ENCODE results near the gene ITLN1.

Gene ITLN1

GRCh38 chr1:160864173-160864572 lies 20.8 kb downstream of the ITLN1 start:
- Histone ChIP-seq H3K36me3 (ENCODE audit: insufficient read depth, low read length) (no peaks in the 10 kb centered on the region), H3K4me2 (ENCODE audit: low read length) (no peak overlapping the region), H3K27me3 (ENCODE audit: control insufficient read depth, insufficient read depth, low read length) (no peaks in the 10 kb centered on the region), H3K9me3 (replicated peaks; ENCODE audit: low read length) (no peaks in the 10 kb centered on the region), H3K4me3 (ENCODE audit: low read length) (no peak overlapping the region), H3K4me1 (ENCODE audit: control insufficient read depth, insufficient read depth, low read length) (no peaks in the 10 kb centered on the region), H3K9ac (ENCODE audit: low read depth, low read length) (no peak overlapping the region)

DNA sequence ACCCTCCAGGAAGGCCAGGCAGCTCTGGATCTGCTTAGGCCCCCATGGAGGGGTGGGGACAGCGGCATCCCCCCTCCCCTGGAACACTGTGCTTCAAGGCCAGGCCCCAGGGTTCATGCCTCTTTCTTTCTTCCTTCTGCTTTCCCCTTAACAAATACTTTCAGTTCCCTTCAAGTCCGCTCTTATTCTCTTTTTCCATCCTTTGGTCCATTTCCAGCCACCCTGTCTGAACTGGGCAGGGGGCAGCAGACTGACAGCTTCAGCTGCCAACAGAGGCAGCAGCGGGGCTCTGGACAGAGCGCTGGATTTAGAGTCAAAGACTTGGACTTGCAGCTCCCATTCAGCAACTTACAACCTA lies 21.2 kb downstream of the ITLN1 start:
- H3K4me1 ChIP-seq (ENCODE audit: control insufficient read depth, insufficient read depth, low read length) = no peaks in the 10 kb centered on the region
- no peak overlapping the region for H3K9ac ChIP-seq (ENCODE audit: low read depth, low read length)
- no peak overlapping the region for H3K4me3 ChIP-seq (ENCODE audit: low read length)

DNA sequence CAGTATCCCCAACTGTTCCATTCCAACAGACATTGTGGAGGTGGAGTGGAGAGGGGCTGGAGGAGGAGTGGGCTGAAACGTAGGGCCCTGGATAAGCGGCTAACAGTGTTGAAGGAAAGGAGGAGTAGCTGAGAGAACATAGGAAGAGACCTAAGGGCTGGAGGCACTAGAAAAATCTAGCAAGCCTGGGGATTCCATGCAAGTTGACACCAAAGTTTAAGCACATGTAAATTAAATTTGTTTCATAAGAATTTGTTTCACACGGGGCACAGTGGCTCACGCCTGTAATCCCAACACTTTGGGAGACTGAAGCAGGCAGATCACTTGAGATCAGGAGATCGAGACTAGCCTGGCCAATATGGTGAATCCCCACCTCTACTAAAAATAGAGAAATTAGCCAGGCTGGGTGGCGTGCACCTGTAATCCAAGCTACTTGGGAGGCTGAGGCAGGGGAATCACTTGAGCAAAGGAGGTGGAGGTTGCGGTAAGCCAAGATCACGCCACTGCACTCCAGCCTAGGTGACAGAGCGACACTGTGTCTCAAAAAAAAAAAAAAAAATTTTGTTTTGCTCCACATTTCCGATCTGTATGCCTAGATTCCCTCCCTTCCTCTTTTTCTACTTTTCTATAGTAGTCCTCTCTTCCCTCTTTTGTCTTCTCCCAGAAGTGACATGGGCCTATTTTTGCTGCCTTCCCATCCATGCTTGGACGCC lies 21.8 kb downstream of the ITLN1 start:
- Histone ChIP-seq H3K9ac (ENCODE audit: low read depth, low read length) (no peak overlapping the region), H3K4me2 (ENCODE audit: low read length) (no peak overlapping the region), H3K27me3 (ENCODE audit: control insufficient read depth, insufficient read depth, low read length) (no peaks in the 10 kb centered on the region), H3K4me3 (ENCODE audit: low read length) (no peak overlapping the region), H3K4me1 (ENCODE audit: control insufficient read depth, insufficient read depth, low read length) (no peaks in the 10 kb centered on the region), H3K36me3 (ENCODE audit: insufficient read depth, low read length) (no peaks in the 10 kb centered on the region), H3K9me3 (replicated peaks; ENCODE audit: low read length) (no peaks in the 10 kb centered on the region)

More for the DNA sequence above, 21.2 kb downstream of the ITLN1 start:
- no peaks in the 10 kb centered on the region for H3K9me3 ChIP-seq (replicated peaks; ENCODE audit: low read length)
- no peaks in the 10 kb centered on the region for H3K36me3 ChIP-seq (ENCODE audit: insufficient read depth, low read length)
- H3K27me3 ChIP-seq (ENCODE audit: control insufficient read depth, insufficient read depth, low read length) = no peaks in the 10 kb centered on the region
- no peak overlapping the region for H3K4me2 ChIP-seq (ENCODE audit: low read length)

- no peak within 1 kb of the TSS for H3K9ac ChIP-seq (ENCODE audit: low read depth, low read length)
- no peaks in the 10 kb centered on the region for H3K4me1 ChIP-seq (ENCODE audit: control insufficient read depth, insufficient read depth, low read length)
- H3K27me3 ChIP-seq (ENCODE audit: control insufficient read depth, insufficient read depth, low read length) = no peaks in the 10 kb centered on the region
- no peak within 1 kb of the TSS for H3K4me3 ChIP-seq (ENCODE audit: low read length)
- H3K9me3 ChIP-seq (replicated peaks; ENCODE audit: low read length) = no peaks in the 10 kb centered on the region
- no peak within 1 kb of the TSS for H3K4me2 ChIP-seq (ENCODE audit: low read length)
- H3K36me3 ChIP-seq (ENCODE audit: insufficient read depth, low read length) = no peaks in the 10 kb centered on the region
Observed at GRCh38 chr1:160862203-160863060, 22.5 kb downstream of the ITLN1 start, which contains the start of gene CD244. Gene CD244 (minus strand): TSS chr1:160862887. CDS start chr1:160862677, 210 bp downstream.

DNA sequence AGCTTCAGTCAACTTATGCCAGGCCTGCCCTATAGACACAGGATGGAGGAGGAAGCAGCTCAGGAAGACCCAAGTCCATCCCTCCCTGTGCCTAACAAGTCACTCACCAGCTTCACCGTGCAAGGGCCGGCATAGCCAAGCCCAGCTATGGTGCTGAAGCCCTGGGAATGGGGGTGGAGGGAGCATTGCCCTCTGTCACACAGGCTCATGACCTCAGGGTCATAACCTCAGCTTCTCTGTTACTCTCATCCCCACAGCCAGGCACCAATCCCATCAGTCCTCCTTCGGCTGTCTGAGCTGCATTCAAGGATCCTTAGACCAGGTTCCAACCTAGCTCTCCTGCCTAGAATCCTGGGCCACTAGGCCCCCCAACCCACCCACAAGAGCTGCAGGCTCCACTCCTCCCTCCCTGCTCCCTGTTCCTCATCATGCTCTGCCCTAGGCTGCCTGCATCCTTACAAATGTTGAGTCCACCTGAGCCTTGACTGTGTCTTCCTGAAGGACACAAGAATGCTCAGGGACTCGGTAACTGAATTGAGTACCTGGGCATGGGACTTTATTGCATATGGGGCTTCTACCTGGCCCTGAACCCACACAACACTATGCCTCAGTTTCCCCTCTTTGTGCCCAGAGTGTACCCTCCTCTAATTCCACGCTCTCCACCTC lies 24.0 kb downstream of the ITLN1 start:
- Histone ChIP-seq H3K4me3 (ENCODE audit: low read length) (no peak overlapping the region), H3K4me1 (ENCODE audit: control insufficient read depth, insufficient read depth, low read length) (no peaks in the 10 kb centered on the region), H3K36me3 (ENCODE audit: insufficient read depth, low read length) (no peaks in the 10 kb centered on the region), H3K27me3 (ENCODE audit: control insufficient read depth, insufficient read depth, low read length) (no peaks in the 10 kb centered on the region), H3K4me2 (ENCODE audit: low read length) (no peak overlapping the region), H3K9me3 (replicated peaks; ENCODE audit: low read length) (no peaks in the 10 kb centered on the region), H3K9ac (ENCODE audit: low read depth, low read length) (no peak overlapping the region)

DNA sequence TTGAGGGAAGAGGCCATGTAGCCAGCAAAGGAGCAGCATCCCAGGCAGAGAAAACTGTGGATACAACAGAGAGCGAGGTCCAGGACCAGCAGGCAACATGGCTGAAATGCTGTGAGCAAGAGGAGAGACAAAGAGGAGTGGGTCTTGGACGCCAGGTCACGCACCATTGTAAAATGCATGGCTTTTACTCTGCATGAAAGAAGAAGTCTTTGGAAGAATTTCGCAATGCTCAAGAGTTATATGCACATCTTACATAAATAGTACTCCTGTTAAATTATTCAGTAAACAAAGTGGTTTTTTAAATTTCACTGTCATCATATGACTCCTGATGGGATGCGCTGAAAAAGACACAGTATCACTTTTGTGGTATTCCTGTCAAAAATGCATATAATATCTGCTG lies 25.8 kb downstream of the ITLN1 start:
- H3K4me1 ChIP-seq (ENCODE audit: control insufficient read depth, insufficient read depth, low read length) = no peaks in the 10 kb centered on the region
- H3K4me3 ChIP-seq (ENCODE audit: low read length) = no peak overlapping the region
- no peaks in the 10 kb centered on the region for H3K36me3 ChIP-seq (ENCODE audit: insufficient read depth, low read length)
- no peak overlapping the region for H3K9ac ChIP-seq (ENCODE audit: low read depth, low read length)
- no peak overlapping the region for H3K4me2 ChIP-seq (ENCODE audit: low read length)
- no peaks in the 10 kb centered on the region for H3K27me3 ChIP-seq (ENCODE audit: control insufficient read depth, insufficient read depth, low read length)
- no peaks in the 10 kb centered on the region for H3K9me3 ChIP-seq (replicated peaks; ENCODE audit: low read length)

DNA sequence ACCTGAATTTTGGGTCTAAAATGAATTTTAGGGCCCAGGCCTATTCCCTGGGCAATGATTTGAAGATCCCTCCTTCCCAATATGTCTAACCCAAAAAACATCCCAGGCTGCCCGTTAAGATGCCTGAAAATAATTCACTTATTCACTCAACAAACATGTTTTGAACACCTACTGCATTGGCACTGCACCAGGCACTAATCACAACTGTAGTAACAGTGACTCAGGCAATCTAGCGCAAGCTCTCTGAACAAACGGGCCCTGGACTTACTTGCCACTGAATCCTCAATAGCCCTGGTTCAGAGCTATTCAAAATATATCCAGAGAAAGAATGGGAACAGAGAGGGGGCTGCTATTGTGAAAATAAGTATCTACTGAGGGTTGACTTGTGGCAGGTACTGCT lies 26.5 kb downstream of the ITLN1 start:
- no peak overlapping the region for H3K4me2 ChIP-seq (ENCODE audit: low read length)
- no peaks in the 10 kb centered on the region for H3K27me3 ChIP-seq (ENCODE audit: control insufficient read depth, insufficient read depth, low read length)
- H3K9ac ChIP-seq (ENCODE audit: low read depth, low read length) = no peak overlapping the region
- H3K9me3 ChIP-seq (replicated peaks; ENCODE audit: low read length) = no peaks in the 10 kb centered on the region
- no peaks in the 10 kb centered on the region for H3K4me1 ChIP-seq (ENCODE audit: control insufficient read depth, insufficient read depth, low read length)
- H3K4me3 ChIP-seq (ENCODE audit: low read length) = no peak overlapping the region
- no peaks in the 10 kb centered on the region for H3K36me3 ChIP-seq (ENCODE audit: insufficient read depth, low read length)

- no peak overlapping the region for H3K9ac ChIP-seq (ENCODE audit: low read depth, low read length)
- no peaks in the 10 kb centered on the region for H3K27me3 ChIP-seq (ENCODE audit: control insufficient read depth, insufficient read depth, low read length)
Observed at GRCh38 chr1:160858097-160858496, 26.9 kb downstream of the ITLN1 start.

GRCh38 chr1:160855181-160855981 lies 29.6 kb downstream of the ITLN1 start:
- Histone ChIP-seq H3K9me3 (replicated peaks; ENCODE audit: low read length) (no peaks in the 10 kb centered on the region), H3K4me1 (ENCODE audit: control insufficient read depth, insufficient read depth, low read length) (no peaks in the 10 kb centered on the region), H3K4me2 (ENCODE audit: low read length) (no peak overlapping the region), H3K4me3 (ENCODE audit: low read length) (no peak overlapping the region), H3K36me3 (ENCODE audit: insufficient read depth, low read length) (no peaks in the 10 kb centered on the region), H3K27me3 (ENCODE audit: control insufficient read depth, insufficient read depth, low read length) (no peaks in the 10 kb centered on the region), H3K9ac (ENCODE audit: low read depth, low read length) (no peak overlapping the region)

More at GRCh38 chr1:160858097-160858496, 26.9 kb downstream of the ITLN1 start:
- Histone ChIP-seq H3K9me3 (replicated peaks; ENCODE audit: low read length) (no peaks in the 10 kb centered on the region), H3K36me3 (ENCODE audit: insufficient read depth, low read length) (no peaks in the 10 kb centered on the region), H3K4me3 (ENCODE audit: low read length) (no peak overlapping the region), H3K4me1 (ENCODE audit: control insufficient read depth, insufficient read depth, low read length) (no peaks in the 10 kb centered on the region), H3K4me2 (ENCODE audit: low read length) (no peak overlapping the region)

DNA sequence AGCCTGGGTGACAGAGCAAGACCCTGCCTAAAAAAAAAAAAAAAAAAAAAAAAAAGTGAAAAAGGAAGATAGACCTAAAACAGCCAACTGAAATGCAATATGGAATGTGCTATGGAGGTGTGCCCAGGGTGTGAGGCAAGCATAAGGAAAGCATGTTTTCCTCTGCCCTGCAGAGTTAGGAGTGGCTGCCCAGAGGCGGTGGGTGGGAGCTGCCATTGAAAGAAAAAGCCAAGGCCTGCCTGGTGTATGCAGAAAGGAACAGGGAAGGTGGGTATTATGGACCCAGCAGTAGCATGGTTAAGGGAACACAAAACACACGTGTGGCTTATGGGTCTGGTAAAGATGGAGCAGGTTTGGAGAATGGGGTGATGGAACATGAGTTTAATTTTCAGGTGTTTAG lies 31.2 kb downstream of the ITLN1 start:
- Histone ChIP-seq H3K4me1 (ENCODE audit: control insufficient read depth, insufficient read depth, low read length) (no peaks in the 10 kb centered on the region), H3K9ac (ENCODE audit: low read depth, low read length) (no peak overlapping the region), H3K4me3 (ENCODE audit: low read length) (no peak overlapping the region), H3K36me3 (ENCODE audit: insufficient read depth, low read length) (no peaks in the 10 kb centered on the region), H3K4me2 (ENCODE audit: low read length) (no peak overlapping the region), H3K27me3 (ENCODE audit: control insufficient read depth, insufficient read depth, low read length) (no peaks in the 10 kb centered on the region), H3K9me3 (replicated peaks; ENCODE audit: low read length) (no peaks in the 10 kb centered on the region)

GRCh38 chr1:160853014-160853413 lies 32.0 kb downstream of the ITLN1 start:
- Histone ChIP-seq H3K9ac (ENCODE audit: low read depth, low read length) (no peak overlapping the region), H3K4me1 (ENCODE audit: control insufficient read depth, insufficient read depth, low read length) (no peaks in the 10 kb centered on the region), H3K4me3 (ENCODE audit: low read length) (no peak overlapping the region), H3K36me3 (ENCODE audit: insufficient read depth, low read length) (no peaks in the 10 kb centered on the region), H3K9me3 (replicated peaks; ENCODE audit: low read length) (no peaks in the 10 kb centered on the region), H3K4me2 (ENCODE audit: low read length) (no peak overlapping the region), H3K27me3 (ENCODE audit: control insufficient read depth, insufficient read depth, low read length) (no peaks in the 10 kb centered on the region)
